GM21529 (cell line): Measurements from ENCODE around the gene COG7.
"Not testable (repeated sequence)": the region's sequence is repeated elsewhere in the genome, so short reads cannot be mapped to it uniquely, and the experiment has no call there.

ENCODE experiments used
- ATAC-seq: cut with Tn5 transposase; IDR thresholded peaks from one replicate; pipeline ENCODE4 v1.9.1; 2021; ENCODE audit not compliant: unreplicated experiment

The COG7 gene

DNA sequence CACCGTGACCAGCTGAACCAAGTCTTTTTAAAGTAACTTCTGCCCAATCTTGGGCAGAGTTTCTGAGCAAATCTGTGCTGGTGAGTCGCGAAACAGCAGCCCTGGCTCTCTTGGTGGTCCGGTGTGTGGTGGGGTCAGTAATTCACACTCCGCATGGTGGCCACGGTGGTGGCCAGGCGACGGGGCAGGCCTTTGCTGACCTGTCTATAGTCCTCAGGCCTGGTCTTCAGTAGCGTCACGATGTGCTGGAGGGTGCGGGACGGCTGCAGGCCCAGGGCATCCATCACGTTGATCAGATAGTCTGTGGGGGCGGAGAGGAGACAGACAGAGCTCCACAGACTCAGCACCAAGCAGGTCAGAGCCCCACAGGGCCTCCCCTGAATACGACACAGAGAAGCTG is 64.2 kb downstream of the COG7 start:
- ATAC-seq = no peak

DNA sequence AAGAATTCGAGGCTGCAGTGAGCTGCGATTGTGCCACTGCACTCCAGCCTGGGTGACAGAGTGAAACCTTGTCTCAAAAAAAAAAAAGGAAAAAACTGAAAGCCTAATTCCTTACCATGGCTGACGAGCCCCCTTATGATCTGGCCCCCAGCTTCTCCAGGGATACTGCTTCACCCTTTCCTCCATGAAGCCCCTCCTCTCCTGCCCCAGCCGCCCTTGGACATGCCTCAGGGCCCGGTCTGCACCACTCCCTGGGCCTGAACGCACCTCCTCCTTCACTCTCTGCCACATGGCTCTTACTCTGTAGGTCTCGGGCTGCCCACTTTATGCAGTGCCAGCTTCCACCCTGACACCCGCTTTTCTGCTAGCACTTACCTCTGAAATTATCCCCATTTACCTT is 65.3 kb downstream of the COG7 start:
- ATAC-seq = no peak

DNA sequence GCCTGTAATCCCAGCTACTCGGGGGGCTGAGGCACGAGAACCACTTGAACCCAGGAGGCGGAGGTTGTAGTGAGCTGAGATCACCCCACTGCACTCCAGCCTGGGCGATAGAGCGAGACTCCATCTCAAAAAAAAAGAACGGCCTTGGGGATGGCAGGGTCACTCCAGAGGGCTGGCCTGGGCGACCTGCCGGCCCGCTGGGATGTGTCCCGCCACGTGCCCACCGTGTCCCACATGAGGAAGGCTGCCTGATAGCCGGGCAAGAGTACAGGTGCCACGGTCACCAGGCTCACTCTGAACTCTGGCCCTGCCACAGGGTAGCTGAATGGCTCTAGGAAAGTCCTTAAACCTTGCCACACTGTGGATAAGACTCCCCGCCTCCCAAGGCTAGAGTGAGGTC is 67.5 kb downstream of the COG7 start:
- no peak for ATAC-seq

DNA sequence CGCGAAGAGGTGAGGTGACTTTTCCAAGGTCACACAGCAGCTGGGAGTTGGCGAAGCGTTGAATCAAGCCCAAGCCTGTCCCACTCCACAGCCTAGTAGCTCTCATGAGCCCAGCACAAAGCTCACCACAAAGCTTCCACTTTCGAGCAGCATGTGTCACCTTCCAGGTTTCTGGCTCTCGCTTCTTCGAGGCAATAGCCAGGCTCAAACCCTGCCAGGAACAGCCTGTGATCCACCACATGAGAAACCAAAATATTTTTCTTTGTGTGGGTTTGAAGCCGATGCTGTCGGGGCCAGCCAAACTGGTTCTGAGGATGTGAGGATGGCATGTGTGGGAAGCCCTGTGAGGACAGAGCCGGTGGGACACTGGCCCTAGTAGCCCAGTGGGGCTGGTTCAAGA is 68.1 kb downstream of the COG7 start:
- ATAC-seq = no peak

DNA sequence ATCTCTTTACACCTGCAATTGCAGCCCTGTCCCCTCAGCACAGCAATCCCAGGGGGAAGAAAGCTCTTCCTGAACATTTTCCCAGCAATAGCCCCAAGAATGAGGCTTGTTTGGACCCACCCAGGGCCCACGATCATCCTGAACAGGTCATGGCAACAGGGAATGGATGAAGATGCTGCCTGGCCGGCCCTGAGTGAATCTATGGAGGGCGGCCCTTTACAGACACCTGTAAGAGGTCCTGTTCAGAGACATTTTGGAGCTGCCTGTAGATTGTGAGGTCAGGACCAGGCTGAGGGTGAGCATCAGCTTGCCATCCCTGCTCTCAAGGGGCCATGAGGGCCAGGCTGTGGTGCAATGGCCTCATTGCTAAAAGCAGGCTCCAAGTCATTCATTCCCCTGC is 69.1 kb downstream of the COG7 start:
- no peak for ATAC-seq

DNA sequence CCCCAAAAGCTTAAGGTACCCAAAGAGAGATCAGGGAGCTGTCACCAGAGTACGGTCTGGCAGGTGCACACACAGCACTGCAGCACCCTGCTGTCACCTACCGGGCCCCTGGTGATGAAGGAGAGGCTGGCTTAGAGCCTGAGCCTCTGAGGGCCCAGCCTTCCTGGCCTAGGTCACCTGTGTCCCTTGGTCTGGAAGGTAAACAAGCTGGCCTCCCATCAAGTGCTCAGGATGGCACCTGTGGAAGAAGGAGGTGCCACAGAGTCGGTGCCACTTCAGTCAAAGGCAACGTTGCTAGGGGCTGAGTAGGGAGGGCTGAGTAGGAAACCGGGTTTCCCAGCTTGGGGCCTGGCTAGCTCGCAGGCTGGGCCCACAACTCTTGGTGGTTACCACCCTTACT is 70.7 kb downstream of the COG7 start:
- ATAC-seq = no peak

DNA sequence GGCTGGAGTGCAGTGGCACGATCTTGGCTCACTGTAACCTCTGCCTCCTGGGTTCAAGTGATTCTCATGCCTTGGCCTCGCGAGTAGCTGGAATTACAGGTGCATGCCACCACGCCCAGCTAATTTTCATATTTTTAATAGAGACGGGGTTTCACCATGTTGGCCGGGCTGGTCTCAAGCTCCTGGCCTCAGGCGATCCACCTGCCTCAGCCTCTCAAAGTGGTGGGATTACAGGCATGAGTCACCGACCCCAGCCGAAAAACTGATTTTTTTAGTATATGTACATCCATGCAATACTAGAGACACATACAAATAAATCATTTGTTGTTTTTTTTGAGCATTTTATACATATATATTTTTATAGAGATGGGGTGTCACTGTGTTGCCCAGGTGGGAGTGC is 71.3 kb downstream of the COG7 start:
- not testable (repeated sequence) for ATAC-seq

DNA sequence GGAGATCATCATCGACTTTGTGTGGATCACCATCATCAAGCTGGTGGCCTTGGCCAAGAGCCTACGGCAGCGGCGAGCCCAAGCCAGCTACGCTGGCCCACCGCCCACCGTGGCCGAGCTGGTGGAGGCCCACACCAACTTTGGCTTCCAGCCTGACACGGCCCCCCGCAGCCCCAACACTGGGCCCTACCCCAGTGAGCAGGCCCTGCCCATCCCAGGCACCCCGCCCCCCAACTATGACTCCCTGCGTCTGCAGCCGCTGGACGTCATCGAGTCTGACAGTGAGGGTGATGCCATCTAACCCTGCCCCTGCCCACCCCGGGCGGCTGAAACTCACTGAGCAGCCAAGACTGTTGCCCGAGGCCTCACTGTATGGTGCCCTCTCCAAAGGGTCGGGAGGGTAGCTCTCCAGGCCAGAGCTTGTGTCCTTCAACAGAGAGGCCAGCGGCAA is 72.5 kb downstream of the COG7 start:
- no peak for ATAC-seq

DNA sequence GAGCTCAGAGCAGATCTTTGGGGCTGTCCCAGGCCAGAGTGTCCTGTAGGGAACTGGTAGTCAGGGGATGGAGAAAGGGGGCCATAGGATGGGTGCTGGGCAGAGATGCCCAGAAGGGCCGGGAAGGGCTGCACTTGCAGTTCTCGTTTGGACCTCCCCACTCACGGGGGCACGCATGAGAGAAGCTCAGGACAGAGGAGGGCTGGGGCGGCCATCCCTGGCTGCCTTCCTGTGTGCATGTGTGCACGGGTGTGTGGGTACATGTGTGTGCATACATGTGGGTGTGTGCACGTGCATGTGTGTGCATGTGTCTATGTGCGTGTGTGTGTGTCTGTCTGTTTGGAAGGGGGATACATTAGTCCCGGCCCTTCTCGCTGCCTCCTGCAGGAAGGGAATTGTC is 73.3 kb downstream of the COG7 start:
- ATAC-seq = no peak

DNA sequence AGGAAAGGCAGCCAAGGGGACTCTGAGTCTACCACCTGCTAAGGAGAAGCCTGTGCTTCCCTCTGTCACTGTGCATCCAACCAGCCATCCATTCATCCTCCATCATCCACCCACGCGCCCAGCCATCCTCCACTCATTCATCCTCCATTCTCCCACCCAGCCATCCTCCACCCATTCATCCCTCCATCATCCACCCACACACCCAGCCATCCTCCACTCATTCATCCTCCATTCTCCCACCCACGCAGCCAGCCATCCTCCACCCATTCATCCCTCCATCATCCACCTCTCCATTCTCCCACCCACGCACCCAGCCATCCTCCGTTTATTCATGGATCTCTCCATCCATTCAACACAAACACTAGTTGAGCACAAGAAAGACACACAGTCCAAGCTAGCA is 74.1 kb downstream of the COG7 start:
- no peak for ATAC-seq

DNA sequence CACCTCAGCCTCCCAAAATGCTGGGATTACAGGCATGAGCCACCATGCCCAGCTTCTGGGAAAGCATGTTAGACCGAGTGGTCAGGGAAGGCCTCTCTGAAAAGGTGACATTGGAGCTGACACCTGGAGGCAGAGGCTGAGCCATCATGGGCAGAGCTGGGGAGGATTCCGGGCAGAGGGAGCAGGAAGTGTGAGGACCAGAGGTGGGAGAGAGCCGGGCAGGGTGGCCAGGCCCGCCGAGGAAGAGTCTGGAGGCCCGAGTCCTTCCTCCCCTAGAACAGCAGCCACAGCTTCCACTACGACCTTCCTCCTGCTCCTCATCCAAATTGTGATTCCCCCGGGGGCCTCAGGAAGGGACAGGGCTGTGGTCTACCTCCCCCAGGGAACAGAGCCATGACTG is 74.7 kb downstream of the COG7 start:
- no peak for ATAC-seq

DNA sequence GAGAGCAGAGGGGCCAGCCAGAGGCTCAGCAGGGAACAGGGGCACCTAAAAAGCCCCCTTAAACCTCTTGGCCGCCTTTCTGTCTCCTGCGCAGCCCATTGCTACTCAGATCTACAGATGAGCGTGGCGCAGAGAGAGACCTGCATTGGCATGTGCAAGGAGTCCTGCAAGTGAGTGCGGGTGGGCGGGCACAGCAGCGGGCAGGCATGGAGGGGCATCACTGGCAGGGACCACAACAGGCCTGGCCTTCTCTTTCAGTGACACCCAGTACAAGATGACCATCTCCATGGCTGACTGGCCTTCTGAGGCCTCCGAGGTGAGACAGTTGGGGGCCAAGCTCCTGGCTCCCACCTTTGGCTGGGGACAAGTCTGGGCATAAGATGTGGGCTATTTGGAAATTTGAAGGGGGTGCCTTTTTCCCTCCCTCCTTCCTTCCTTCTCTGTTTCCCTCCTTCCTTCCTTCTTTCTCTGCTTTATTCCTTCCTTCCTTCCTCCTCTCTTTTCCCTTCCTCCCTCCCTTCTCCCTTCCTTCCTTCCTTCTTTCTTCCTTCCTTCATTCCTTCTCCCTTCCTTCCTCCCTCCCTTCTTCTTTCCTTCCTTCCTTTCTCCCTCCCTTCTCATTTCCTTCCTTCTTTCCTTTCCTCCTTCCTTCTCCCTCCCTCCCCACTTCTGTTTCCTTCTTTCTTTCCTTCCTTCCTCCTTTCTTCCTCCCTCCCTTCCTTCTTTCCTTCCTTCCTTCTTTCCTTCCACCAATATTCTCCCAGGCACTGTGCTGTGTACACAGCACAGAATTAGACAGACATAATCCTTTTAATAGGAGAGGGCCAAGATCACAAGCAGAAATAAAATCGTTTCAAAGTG is 75.7 kb downstream of the COG7 start:
- ATAC-seq = no peak

DNA sequence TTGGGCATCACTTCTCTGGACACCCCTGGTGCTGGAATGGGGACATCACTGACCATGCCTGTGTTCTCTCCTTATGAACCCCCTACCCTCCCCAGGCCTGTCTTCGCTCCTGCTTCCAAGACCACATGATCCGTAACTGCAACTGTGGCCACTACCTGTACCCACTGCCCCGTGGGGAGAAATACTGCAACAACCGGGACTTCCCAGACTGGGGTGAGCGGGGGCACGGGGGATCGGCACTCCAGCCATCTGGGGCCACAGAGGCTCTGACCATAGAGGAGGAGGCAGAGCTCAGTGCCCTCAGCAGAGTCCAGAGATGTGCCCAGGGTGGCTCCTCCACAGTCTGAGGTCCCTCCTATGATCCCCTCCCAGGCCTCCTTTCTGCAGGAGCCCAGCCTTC is 77.3 kb downstream of the COG7 start:
- no peak for ATAC-seq

DNA sequence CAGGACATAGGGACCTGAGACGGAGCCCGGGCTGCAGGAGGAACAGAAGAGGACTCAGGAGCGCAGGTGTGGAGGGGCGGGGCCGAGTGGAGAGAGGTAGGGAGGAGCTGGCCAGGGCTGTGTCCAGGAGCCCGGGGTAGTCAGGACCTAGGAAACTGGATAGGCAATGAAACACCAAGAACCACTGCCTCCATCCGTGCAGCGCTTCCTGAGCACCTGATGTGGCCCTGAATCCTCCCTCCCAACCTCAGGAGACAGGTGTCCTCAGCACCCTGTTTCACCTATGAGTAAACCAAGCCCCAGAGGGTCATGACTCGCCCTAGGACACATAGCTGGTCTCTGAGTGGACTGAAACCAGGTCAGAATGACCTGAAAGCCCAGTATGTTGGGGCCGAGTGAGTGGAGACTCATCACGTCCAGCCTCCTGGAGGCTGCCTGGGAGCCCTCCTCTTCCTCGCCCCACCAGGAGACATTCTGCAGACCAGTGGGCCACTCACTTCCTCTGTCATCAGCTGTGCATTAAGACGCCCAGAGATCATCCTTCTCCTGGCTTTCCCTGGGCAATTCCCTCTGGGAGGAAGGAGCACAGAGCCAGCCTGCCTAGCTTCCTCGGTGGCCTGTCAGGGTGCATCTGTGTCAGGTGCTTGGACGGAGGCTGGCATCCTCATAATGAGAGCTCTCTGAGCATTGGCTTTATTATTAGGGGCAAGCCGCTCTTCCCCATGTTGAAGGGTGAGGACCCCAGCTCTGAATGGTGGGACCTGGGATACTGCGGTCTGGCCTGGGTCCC is 78.1 kb downstream of the COG7 start:
- no peak for ATAC-seq

DNA sequence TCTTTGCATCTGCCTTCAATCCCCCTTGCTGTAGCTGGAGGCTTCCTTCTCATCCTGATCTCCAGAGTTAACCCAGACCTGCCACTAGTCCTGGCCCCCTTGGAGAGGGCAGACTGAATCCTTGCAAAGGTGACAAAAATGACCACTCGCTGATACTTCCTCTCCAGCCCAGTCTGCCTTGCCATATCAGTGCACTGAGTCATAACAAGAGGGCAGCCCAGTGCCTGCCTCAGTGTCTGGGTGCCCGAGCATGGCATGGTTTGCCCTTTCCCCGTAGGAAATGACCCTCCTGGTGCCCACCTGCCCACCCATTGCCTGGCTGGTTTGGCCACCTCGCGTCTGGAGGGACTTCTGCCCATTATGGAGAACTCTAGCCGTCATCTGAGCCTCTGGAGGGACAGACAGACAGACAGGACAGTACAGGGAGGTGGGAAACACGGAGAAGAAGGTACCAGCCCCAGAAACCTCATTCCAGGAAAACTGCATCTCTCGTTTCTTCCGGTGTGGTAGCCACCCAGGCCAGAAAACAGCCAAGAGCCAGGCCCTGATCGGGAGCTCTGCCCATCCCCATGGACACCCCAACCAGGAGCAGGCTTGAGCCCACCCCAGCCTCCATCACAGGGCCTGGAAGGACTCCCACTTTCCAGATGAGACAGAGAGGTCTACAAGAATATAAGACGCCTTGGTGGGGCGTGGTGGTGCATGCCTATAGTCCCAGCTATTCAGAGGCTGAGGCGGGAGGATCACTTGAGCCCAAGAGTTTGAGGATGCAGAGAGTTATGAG is 79.4 kb downstream of the COG7 start:
- no peak for ATAC-seq

DNA sequence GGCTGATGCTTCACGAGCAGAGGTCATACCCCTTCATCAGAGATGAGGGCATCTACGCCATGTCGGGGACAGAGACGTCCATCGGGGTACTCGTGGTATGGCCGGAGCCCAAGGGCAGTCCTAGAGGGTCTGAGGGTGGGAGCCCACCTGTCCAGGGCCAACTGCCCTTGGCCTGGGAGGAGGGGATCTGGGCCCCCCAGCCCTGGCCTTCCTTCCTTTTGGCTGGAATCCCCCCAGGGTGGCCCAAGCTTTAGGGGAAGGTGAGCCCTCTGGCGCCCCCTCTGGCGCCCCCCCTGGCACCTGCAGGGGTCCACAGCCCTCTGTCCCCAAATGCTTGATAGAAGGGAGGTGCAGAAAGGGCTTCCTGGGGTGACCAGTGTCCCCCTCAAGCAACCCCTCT is 81.6 kb downstream of the COG7 start:
- no peak for ATAC-seq

DNA sequence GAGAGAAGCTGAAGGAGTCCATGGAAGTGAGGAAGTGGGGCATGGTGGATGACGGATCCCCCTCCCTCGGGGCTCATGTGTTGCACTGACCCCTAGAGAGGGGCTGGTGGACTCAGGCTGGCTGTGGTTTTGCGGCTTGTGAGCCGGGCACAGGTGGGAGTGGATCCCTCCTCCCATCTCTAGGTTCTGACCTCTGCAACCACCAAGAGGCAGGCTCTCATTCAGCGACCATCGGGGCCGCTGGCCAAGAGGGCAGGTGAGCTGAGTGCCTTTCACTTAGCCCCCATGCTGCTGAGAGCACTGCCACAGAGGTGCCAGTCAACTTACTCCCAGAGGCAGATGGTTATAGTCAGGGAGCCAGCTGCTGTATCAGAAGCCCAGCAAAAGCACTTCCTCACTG is 83.6 kb downstream of the COG7 start:
- no peak for ATAC-seq

DNA sequence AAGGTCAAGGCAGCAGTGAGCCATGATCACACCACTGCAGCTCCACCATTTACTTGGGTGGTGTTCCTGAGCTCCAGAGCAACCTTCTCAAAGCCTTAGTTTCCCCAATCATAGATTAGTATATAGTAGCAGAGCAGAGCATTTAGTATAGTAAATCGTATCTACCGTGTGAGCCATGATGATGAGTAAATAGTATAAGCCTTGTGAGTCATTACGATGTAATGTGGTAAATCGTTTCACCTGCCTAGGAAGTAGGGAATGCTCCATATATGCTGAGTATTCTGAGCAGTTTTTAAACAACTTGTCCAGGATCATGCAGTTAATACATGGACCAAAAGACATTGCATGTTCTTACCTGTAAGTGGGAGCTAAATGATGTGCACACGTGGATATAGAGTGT is 84.5 kb downstream of the COG7 start:
- ATAC-seq = no peak

DNA sequence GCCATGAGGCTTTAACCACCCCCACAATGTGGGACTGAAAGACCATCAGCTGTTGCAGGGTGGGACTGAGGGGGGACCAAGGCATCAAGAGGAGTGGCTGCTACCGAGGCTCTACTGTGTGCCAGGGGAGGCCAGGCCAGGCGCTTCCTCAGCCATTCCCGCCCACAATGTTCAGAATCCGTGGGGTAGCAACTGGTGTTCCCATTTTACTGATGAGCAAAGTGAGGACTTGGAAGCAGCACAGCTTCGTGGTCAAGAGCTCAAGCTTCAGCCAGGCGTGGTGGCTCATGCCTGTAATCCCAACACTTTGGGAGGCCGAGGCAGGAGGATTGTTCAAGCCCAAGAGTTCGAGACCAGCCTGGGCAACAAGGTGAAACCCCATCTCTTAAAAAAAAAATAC is 85.0 kb downstream of the COG7 start:
- no peak for ATAC-seq

DNA sequence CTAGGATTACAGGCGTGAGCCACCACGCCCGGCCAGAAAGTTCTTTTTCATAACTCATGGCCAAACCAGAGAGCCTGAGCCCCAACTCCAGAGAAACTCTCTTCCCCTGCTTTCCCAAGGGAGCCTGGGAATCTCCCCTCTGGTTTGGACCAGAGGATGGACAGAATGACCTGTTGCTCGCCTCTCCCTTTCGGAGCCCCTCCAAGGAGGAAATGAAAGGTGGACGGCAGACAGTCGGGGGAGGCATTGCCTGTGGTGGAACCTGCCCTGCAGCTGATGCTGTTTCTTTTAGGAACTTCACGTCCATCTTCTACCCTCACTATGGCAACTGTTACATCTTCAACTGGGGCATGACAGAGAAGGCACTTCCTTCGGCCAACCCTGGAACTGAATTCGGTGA is 85.4 kb downstream of the COG7 start:
- no peak for ATAC-seq

DNA sequence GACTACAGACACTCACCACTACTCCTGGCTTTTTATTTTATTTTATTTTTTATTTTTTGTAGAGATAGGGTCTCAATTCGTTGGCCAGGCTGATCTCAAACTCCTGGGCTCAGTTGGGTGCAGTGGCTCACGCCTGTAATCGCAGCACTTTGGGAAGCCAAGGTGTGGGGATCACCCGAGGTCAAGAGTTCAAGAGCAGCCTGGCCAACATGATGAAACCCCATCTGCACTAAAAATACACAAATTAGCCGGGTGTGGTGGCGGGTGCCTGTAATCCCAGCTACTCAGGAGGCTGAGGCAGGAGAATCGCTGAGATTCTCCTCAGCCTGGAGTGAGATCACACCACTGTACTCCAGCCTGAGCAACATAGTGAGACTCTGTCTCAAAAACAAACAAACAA is 86.6 kb downstream of the COG7 start:
- ATAC-seq = not testable (repeated sequence)
